Stimulated activated CD8-positive, alpha-beta memory T cell treated with anti-CD3 and anti-CD28 coated beads, Interleukin-7, amount 100 ng/mL, for 48 hours (primary cell): ENCODE results near the gene CLK2.
"Not testable (repeated sequence)": the region's sequence is repeated elsewhere in the genome, so short reads cannot be mapped to it uniquely, and the experiment has no call there.

Source experiments
- DNase-seq, 2 donors: peaks; one replicate each; pipeline ENCODE4 v3.0.0-alpha.2; 2020; ENCODE audit warnings: low read depth in 1 of 2; ENCODE audit errors: extremely low read depth in 1 of 2

CLK2 gene

DNA sequence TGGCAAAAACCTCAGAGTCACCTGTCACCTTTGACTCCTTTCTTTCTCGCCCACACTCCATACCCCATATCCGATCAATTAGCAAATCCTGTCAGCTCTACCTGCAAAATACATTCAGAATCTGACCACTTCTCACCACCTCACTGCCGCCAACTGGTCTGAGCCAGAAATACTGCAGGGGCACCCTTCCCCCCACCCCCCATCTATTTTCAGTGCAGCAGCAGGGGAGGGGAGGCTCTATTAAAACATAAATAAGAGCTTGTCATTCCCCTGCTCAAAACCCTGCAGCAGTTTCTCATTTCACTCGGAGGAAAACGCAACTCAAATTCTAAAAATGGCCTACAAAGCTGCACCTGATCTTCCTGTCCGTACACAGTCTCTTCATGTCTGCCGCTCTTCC, 24.1 kb upstream of the CLK2 start:
- DNase-seq, result no peak

DNA sequence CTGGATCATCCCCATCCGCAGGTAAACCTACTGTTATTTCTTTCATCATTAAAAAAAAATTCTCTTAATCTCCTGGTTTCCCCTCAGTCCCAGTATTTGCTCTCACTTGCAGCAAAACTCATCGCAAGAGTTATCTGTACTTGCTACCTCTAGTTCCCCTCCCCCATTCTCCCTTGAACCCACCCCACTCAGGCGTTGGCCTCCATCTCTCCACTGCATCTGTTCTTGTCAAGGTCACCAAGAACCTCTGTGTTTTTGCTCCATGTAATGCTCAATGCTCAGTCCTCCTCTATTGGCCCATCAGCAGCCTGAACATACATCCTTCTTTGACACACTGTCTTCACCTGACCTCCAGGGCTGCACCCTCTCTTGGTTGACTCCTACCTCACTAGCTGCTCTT, 23.4 kb upstream of the CLK2 start:
- DNase-seq, result no peak

DNA sequence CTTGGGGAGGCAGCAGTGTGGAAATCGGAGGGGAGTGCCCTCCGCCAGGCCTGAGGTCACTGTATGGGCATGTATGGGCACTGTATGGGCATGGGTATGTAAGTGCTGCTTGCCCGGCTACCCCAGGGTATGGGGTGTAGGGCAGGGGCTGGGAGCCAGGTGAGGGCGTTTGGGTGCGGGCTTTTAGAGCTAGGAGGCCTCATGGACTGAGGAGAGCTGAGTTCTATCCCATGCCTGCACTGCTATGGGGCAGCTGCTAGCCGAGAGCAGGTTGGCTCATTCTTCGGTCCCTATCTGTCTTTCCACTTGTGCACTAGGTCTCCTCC, 22.6 kb upstream of the CLK2 start:
- no peak for DNase-seq

GRCh38 chr1:155295183-155295941, 22.1 kb upstream of the CLK2 start:
- DNase-seq, result no peak

- no peak for DNase-seq
Observed at GRCh38 chr1:155294520-155295182, 21.3 kb upstream of the CLK2 start.

DNA sequence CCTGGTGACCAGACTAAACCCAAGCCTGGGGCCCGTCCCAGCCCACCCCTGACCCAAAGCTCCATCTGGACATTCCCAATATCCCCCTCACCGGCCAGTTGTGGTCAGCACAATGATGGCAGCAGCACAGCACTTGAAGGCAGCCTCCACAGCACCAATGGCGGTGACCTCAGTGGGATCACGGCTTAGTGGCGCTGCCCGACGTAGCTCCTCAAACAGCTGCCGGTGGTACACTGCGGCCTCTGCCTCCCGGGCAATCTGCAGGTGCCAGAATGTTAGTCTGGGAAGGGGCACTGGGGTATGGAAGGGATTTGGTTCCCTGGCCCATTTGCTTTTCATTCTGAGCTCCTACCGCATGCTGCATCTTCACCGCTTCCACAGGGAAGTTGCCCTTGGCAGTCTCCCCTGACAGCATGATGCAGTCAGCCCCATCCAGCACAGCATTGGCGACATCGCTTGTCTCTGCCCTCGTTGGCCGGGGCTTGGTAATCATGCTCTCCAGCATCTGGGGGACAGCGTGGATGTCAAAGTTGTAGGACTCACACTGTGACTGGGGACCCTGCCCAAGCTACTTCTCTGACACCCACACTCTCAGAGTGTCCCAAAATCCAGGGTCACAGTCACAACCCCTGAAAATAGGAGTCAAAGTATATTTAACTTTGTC, 19.9 kb upstream of the CLK2 start:
- DNase-seq, result no peak

- not testable (repeated sequence) for DNase-seq
Observed at GRCh38 chr1:155291006-155291405, 17.7 kb upstream of the CLK2 start.

- no peak for DNase-seq
Observed at GRCh38 chr1:155287987-155288543, 14.8 kb upstream of the CLK2 start.

GRCh38 chr1:155286544-155286943, 13.2 kb upstream of the CLK2 start:
- DNase-seq, result no peak

GRCh38 chr1:155285631-155286044, 12.3 kb upstream of the CLK2 start:
- no peak for DNase-seq

DNA sequence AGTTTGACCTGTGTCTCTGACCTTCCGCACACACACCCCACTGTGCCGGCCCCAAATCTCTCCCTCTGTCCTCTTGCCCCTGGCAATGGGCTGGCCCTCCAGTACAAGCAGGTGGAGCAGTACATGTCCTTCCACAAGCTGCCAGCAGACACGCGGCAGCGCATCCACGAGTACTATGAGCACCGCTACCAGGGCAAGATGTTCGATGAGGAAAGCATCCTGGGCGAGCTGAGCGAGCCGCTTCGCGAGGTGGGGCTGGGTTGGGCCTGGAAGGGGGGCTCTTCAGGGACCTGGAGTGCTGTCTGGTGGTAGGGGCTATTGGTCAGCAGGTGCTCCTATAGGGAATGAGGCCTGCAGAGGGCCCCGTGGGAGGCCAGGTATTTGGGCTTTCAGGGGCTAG, 11.8 kb upstream of the CLK2 start:
- DNase-seq, result no peak

DNA sequence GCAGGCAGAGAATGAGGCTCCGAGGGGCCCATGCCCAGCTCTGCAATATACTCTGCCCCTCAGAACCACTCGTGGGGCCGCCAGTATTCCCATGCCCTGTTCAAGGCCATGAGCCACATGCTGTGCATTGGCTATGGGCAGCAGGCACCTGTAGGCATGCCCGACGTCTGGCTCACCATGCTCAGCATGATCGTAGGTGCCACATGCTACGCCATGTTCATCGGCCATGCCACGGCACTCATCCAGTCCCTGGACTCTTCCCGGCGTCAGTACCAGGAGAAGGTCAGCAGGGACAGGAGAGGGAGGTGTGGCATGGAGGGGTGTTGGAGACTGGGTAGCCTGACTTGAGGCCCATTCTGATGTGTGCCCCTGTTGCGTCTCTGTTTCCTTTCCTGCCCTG, 11.2 kb upstream of the CLK2 start:
- DNase-seq, result no peak

DNA sequence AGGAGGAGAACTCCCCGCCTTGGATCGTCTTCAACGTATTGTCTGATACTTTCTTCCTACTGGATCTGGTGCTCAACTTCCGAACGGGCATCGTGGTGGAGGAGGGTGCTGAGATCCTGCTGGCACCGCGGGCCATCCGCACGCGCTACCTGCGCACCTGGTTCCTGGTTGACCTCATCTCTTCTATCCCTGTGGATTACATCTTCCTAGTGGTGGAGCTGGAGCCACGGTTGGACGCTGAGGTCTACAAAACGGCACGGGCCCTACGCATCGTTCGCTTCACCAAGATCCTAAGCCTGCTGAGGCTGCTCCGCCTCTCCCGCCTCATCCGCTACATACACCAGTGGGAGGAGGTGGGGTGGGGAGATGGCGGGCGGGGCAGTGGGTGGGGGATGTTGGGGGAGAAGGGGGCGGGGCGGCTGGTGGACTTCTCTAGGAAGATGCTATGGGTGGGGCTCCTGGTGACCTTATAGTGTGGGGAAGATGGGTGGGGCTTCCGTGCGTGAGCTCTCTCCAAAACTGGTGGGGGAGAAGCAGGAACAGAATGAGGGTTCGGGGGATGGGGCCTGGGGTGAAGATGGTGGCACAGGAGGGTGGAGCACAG, 9.3 kb upstream of the CLK2 start:
- no peak for DNase-seq

- no peak for DNase-seq
Observed at GRCh38 chr1:155279268-155279667, 6.0 kb upstream of the CLK2 start.

DNA sequence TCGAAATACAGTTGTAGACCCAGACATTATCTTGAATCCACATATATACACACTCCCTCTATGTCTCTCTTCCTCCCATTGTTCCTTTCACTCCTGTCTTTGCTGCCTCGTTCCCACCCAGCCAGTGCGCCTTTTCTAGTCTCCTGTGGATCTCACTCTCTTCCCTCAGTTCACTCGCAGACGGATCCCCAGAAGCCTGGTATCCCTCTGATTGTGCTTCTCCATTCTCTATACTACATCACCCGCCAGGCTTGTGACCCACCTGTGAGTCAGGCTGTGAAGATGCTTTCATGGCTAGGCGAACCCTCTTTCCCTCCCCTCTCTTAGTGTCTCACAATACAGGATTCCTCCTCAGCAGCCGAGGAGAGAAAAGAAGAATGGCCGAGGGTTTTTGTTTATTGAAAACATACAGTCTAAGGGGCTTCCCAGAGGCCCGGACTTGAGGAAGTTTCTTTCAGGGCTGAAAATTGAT, 5.4 kb upstream of the CLK2 start:
- no peak for DNase-seq

- peak; percentile 35 to 61 for DNase-seq
Observed at GRCh38 chr1:155277902-155278688, 4.8 kb upstream of the CLK2 start.

GRCh38 chr1:155277070-155277901, 4.0 kb upstream of the CLK2 start, which contains the start of gene HCN3:
TSS of gene HCN3 (plus strand) at chr1:155277463. CDS start at chr1:155277591, 128 bp downstream.
- peak; percentile 86 to 95 for DNase-seq

DNA sequence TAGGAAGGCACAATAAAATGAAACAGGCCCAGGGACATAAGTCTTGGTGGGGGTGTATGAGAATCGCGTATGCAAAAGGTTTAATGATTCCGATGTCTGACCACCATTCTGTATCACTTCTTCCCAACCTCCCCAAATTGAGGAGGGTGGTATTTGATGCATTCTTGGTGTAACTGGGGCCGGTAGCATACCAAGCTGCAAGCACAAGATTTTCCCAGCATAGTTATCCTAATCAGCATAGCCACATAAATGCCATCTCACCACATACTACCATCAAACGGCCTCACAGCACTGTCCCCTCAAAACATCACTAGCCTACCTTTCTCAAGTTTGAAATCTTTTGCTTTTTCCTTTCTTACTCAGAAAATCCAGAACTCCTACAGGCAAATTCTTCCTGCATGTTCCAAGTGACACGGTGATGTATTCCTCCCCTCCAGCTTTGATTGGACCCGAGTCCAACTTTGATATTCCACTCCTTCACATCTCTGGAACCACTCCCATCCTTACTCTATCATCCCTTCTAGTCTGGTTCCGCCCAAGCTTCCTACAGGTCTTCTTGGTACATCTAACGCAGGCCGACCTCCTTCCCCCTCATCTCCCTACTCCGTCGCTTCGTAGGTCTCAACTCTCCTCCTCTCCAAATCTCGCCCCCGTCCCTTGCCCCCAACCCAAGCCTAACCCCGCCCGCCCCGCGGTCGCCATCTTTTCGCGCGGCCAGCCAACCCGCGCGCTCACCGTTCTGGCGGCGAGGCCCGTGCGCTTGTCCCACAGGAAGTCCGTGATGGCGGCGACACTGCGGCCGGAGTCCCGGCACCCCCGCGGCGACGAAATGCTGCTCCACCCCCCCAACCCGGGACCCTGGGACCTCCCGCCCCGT, 600 bp downstream of the CLK2 start:
- no peak for DNase-seq

DNA sequence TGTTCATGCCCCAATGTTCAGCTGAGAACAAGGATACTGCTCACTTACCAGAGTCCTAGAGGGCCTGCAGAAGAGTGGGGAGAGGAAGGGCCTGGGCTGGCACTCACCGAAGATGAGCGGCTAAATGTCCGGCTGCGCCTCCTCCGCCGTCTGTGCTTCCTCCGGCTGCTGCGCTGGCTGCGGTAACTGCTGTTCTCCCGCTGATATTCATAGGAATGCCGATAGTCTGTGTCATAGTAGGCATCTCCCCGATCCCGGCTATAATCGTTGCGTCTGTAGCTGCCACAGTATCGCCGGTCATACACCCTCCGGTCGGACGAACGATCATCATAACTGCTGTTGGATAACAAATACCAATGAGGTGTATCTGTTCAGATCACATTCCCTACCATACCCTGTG, 3.9 kb downstream of the CLK2 start:
- DNase-seq, result no peak
